Measurements from ENCODE around the gene AKAP8.
A peak's percentile ranks its signal among the peaks of the same experiment; 100 is the strongest.
"Not testable (repeated sequence)": the region's sequence is repeated elsewhere in the genome, so short reads cannot be mapped to it uniquely, and the experiment has no call there.

AKAP8 gene

DNA sequence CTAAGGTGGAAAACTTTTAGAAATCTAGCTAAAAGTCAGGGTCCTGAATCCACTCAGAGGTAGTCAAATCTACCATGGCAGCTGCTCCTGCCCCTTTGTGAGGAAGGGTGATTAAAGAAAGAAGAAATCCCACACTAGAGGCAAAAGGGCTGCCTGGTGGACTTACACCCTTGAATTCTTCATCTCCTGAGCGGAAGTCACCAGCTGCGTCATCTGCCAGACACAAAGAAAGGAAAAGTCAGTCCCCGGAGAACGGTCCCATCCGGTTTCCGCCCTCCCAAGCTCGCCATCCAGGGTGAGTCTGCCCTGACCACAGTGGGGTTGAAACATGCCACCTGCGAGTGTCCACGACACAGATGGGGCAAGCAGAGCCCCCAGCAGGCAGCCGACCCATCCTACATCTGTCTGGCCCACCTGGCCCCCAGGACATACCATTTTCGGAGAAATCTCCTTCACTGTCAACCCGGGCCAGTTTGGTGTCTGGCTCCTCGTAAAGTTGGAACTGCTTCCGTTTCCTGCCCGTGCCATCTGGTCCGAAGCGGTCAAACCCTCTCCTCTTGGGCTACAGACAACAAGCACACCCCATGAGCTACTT lies 7.7 kb downstream of the AKAP8 start:
- no peak for DNase-seq

DNA sequence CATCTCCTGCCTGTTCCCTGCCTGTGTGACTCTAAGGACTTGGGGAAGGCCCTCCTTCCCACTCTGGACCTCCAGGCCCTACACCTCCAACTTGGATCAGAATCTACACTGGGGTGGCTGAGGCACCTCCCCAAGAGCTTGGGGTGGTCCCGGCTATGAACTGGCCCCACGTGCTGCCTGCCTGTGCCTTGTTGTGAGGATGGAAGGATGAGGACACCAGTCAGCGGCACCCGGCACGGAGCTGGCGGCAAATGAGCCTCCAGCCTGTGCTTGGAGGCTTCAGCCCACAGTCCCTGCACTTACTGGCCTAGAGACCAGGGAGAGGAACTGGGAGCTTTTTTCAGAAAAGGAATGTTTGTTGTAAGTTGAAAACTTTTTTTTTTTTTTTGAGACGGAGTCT lies 8.5 kb downstream of the AKAP8 start:
- no peak for DNase-seq

DNA sequence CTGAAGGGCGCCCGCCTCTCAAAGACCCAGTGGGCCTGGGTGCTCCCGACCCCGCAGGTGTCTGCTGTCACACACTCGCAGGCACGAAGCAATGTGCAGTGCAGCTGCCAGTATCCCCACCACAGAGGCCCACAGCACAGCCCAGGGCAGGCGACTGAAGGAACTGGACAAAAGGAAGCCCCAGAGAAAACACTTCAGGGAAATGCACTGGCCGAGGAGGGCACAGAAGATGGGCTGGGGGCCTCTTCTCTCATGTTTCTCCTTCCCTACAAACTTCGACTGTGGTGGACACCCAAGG lies 10.0 kb downstream of the AKAP8 start:
- DNase-seq: no peak

DNA sequence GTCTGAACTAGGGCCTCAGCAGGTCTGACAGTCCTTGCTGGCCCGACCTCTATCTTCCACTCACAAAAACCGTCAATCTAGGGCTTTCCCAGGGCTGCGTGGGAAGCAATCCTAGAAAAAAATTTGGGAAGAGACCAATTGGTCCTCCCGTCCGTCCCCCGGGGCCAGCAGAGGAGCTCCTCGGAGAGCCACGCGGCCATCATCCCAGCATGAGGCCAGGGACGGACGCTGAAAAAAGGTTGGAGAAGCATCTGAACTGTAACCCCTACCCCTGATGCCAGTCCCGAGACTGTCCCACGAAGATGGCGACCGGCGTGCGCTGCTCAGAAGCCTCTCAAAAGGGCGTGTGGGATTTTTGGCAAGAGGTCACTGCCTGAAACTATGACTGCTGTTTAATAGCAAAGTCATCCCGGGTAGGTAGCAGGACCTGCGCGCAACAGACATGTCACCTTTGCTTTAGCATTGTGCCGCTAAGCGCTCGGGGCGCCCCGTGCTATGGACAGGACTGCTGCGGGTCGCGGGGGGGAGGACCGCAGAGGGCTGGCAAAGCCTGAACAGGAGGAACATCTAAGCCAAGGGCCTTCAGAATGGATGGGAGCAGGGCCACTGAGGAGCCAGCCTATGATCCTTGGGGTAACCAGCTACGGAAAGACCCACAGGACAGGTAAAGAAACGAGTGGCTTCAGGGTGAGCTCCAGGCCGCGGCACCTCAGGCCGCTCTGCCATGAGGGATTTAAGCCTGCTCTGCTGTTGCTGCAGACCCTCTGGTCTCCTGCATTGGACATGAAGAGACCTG lies 10.6 kb downstream of the AKAP8 start:
- DNase-seq: no peak

DNA sequence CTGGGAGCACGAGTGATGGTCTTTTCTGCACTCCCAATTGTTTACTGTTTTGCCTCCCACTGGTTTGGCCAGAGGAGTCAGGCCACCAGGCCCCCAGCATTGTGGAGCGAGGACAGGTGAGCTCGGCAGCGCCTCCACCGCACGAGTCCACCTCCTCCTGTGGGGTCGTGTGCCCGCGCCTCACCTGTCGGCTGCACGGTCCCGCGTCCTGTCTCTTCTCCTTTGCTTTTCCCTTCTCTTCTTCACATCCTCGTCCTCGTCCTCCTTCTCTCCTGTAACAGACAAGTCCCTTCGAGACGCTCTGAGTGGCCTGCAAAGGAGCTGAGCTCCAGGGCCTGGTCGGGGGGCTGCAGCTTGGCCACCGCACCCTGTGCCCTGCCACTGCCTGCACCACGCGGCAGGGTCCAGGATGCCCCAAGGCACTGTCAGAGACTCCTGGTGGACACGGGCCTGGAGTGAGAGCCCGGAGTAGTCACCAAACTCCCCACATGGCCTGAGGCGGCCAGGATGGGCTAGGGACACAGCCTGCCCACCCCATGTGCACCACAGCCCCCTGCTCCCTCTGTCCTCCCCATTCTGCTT lies 11.4 kb downstream of the AKAP8 start:
- no peak for DNase-seq

DNA sequence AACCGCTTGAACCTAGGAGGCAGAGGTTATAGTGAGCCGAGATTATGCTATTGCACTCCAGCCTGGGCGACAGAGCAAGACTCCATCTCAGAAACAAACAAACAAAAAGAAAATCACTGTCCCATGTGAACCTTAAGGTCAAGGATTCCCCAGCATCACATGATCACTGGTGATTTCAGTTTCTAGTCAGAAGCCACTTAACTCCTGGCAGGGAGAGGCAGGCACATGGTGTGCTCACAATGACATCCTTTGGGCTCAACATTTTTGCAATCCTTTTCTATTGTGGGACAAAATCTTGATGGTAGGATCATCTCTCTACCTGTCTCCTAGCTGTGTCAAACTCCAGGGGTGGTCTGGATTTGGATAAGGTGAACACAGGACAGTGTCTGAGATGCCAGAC lies 12.1 kb downstream of the AKAP8 start:
- DNase-seq: no peak

DNA sequence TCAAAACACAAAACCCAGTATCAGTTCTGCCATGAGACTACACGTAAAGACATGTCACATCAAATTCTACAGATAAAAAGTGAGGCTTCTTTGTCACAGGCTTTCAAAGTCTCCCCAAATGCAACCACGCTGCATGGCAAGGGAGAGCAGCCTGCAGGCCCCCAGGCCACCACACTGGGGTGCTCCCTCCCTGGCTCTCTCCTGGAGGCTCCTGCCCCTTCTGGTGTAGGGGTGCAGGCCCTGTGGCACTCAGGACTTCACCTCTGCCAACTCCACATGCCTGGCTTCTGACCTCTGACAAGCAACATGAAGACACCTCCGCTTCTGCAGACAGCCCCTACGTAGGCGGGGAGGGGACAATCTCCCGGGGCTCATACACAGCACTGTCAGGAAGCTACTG lies 14.3 kb downstream of the AKAP8 start:
- DNase-seq: no peak

DNA sequence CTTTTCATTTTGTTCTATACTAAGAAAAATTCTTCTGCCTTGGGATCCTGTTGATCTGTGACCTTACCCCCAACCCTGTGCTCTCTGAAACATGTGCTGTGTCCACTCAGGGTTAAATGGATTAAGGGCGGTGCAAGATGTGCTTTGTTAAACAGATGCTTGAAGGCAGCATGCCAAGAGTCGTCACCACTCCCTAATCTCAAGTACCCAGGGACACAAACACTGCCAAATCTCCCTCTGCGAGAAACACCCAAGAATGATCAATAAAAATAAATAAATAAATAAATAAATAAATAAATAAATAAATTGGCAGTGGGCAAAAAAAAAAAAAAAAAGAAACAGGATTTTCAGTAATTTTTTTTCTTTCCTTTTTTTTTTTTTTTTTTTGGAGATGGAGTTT lies 15.8 kb downstream of the AKAP8 start:
- not testable (repeated sequence) for DNase-seq

DNA sequence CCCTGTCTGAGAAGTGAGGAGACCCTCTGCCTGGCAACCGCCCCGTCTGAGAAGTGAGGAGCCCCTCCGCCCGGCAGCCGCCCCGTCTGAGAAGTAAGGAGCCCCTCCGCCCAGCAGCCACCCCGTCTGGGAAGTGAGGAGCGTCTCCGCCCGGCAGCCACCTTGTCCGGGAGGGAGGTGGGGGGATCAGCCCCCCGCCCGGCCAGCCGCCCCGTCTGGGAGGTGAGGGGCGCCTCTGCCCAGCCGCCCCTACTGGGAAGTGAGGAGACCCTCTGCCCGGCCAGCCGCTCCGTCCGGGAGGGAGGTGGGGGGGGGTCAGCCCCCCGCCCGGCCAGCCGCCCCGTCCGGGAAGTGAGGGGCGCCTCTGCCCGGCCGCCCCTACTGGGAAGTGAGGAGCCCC lies 16.5 kb downstream of the AKAP8 start:
- DNase-seq: not testable (repeated sequence)

DNA sequence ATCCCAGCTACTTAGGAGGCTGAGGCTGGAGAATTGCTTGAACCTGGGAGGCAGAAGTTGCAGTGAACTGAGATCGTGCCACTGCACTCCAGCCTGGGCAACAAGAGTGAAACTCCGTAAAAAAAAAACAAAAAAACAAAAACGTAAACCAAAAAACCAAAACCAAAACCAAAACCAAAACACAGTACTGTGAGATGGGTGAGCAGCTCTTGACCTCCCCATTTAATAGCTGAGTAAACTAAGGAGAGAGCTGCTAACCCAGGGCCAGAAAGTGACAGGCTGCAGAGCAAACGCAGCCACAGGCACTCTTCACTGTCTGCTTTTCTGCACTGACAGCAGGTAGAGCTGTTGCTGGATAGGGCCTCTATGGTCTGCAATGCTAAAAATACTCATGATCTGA lies 19.6 kb downstream of the AKAP8 start:
- DNase-seq: not testable (repeated sequence)

DNA sequence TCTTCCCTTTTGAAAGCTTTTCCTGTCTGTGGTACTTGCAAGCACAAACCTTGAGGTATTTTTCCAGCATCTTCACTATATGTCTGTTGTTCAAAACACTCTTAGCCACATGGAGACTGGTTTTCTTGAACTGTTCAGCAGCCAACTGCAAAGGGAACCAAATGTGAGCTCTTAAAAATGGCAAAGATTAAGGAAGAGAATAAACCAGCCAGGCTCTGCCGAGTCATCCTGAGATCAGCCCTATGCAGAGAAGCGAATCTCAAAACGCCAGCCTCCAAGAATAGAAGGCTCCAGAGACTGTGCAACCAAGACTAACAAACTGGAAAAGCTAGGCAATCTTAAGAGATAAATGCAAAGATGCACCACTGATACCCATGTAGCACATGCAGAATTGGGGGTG lies 20.7 kb downstream of the AKAP8 start:
- DNase-seq: no peak

DNA sequence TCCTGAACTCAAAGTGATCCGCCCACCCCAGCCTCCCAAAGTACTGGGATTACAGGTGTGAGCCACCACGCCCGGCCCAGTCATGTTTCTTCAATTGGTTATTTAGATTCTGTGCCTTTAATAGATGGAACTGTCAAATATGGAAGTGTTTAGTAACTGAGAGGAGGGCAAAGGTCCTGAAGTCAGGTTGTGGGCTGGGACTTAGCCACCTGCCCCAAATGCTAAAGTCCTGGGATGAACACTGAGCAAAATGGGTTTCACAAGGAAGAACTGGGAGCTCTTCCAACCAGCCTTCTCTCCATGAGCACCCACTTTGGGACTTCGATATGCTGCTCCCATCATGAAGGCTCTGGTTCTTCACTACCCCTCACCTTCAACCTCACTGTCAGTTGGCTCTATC lies 21.7 kb downstream of the AKAP8 start:
- no peak for DNase-seq

DNA sequence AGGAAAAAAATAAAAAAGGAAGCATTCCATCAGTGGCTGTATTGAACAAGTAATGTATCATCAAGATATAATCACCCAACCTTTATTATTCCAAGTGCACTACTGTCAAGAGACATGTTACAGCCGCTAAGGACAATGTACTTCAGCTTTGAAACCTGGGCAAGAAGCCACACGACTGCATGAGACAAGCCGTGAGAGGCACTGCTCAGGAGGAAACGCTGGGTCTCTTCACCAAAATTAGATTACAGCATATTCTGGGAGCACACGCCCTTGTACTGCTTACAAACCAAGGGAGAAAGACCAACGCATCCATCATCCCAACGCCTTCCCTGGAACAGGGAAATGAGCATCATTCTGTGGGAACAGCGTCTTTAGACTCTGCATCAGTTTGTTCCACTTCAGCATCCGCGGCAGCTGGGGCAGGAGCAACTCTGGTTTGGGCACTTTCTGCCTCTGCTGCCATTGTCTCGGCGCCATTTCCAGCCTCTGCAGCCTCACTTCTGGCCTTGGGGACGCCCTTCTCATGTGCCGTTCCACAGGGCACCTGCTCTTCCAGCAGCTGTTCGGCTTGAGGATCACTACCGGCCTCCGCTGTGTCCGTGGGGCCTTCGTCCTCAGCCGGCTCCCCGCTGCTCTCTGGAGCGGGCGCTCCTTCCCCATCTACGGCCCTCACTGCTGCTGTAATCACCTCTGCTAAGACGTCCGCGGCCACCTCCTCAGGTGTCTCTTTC lies 24.9 kb downstream of the AKAP8 start:
- DNase-seq: no peak

DNA sequence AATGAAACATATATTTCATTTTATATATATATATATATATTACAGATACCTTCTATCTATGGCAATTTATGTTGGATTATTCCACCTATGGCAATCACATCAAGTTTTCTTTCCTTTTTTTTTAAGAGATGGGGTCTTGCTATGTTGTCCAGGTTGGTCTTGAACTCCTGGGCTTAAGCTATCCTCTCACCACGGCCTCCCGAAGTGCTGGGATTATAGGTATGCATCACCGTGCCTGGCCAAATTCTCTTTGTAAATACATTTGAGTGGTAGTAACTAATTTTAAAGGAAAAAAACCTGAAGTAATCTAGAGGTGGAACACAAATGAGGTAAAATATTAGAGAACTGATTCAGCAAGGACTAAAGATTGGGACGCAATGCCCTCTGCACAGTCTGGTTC lies 25.7 kb downstream of the AKAP8 start:
- DNase-seq: no peak

DNA sequence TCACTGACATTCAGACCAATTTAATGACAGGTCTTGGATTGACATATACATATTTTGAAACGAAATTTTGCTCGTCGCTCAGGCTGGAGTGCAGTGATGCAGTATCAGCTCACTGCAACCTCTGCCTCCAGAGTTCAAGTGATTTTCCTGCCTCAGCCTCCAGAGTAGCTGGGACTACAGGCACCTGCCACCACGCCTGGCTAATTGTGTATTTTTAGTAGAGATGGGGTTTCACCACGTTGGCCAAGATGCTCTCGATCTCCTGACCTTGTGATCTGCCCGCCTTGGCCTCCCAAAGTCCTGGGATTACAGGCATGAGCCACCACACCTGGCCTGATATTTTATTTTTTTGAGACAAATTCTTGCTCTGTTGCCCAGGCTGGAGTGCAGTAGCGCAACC lies 27.1 kb downstream of the AKAP8 start:
- not testable (repeated sequence) for DNase-seq

DNA sequence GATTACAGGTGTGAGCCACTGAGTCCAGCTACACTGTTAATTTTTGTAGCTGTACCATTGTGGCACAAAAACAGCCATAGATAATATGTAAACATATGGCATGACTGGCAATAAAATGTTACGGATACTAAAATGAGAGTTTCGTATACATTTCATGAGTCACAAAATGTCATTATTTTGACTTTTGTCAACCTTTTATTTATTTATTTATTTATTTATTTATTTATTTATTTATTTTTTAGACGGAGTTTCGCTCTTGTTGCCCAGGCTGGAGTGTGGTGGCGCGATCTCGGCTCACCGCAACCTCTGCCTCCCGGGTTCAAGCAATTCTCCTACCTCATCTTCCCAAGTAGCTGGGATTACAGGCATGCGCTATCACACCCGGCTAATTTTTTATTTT lies 38.3 kb downstream of the AKAP8 start:
- DNase-seq: not testable (repeated sequence)

DNA sequence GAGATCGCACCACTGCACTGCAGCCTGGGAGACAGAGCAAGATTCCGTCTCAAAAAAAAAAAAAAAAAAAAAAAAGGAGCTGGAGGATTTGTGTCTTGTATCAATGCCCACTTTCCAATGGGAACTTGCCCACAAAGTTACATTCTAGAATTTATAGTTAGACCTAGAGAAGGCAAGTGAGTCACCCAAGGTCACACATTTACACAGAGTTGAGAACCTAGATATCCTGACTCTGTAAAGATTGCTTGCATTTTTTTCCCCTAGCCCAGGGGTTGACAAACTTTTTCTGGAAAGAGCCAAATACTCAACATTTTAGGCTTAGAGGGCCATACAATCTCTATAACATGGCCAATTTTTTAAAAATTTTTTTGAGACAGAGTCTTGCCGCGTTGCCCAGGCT lies 39.5 kb downstream of the AKAP8 start:
- DNase-seq: no peak

DNA sequence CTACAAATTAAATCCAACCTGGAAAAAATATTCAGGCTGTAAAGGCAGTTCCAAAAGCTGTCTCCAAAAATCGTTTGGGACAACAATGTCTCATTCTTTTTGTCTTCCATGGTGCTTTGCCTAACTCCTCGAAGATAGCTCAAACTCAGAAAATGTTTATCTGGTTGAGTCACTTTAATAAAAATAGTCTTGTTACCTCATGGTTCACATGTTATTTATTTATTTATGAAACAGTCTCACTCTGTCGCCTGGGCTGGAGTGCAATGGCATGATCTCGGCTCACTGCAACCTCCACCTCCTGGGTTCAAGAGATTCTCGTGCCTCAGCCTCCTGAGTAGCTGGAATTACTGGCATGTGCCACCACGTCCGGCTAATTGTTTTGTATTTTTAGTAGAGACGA lies 42.4 kb downstream of the AKAP8 start:
- DNase-seq: no peak

DNA sequence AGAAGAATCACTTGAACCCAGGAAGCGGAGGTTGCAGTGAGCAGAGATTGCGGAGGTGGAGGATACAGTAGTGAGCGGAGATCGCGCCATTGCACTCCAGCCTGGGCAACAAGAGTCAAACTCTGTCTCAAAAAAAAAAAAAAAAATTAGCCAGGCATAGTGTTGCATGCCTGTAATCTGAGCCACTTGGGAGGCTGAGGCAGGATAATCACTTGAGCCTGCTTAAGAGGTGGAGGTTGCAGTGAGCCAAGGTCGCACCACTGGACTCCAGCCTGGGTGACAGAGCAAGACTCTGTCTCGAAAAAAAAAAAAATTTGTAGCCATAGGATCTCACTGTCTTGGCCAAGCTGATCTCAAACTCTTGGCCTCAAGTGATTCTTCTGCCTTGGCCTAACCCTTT lies 43.6 kb downstream of the AKAP8 start:
- DNase-seq: not testable (repeated sequence)

DNA sequence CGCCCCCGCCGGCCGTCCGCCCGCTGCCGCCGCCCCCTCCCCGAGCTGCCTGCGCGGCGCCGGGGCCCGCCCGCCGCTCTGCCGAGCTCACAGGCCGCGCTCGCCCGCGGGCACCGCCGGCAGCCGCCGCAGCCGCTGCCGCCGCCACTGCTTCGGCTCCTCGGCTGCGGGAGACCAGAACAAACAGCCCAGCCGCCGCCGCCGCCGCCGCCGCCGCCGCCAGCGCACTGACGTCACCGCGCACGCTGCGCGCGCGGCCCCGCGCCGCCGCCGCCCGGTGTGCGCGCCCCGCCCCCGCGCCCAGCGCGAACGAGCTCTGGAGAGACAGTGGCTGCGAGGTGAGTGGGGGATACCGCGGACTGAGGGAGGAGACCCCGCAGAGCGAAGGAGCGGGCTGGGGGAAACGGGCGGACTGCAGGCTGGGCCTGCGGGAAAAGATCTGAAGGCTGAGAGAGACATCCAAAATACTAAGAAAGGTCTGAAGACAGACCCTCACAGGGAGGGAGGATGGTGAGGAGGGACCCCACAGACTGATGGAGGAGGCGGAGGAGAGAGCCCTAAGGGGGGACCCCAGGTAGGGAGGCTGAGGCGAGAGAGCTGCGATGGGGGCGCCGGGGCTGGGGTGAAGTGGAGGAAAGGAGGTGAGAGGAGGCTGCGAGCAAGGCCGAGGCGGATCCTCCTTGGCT lies 47.1 kb downstream of the AKAP8 start, which contains the start of gene BRD4:
Gene BRD4, minus strand, starts transcription at position 229 of the 686 bp plus-strand sequence. CDS start 59,440 bp downstream, outside the sequence.
- peak; percentile 90 for DNase-seq

DNA sequence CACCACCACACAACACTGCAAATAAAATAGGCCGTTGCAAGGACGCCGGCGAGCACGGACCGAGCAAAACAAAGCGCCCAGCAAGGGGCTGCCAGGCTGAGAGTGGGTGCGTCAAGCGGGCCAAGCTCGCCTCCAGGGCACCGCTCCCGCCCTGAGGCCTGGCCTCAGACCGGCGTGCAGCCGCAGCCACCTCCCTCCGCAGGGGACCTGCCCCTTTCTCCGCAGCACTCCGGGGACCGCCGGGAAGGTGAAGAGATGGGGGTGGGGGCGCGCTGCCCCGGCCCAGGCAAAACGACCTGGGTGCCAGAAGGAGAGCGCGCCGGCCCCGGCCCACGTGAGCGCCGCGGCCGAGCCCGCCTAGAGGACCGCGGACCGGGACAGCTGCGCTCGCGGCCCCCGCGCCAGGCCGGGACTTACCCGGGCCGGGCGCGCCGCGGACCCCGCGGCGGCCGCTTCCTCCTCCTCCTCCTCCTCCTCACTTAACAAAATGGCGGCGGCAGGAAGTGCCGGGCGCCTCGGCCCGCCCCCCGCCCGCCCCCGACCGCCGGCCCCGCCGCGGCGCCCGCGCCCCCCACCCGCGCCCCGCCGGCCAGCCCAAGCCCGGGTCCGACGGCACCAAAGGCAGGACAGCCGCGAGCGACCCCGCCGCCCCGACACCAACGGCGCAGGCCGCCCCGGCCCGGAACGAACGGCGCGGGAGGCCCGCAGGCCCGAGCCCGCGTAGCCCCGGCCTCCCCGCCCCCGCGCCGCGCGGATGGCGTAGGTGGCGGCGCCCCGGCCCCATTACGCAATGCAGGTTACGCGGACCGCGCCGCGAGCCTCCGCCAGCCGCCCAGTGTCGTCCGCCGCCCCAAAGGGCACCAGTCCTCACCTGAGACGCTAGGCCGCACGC lies 47.9 kb downstream of the AKAP8 start:
- DNase-seq: peak; percentile 87

DNA sequence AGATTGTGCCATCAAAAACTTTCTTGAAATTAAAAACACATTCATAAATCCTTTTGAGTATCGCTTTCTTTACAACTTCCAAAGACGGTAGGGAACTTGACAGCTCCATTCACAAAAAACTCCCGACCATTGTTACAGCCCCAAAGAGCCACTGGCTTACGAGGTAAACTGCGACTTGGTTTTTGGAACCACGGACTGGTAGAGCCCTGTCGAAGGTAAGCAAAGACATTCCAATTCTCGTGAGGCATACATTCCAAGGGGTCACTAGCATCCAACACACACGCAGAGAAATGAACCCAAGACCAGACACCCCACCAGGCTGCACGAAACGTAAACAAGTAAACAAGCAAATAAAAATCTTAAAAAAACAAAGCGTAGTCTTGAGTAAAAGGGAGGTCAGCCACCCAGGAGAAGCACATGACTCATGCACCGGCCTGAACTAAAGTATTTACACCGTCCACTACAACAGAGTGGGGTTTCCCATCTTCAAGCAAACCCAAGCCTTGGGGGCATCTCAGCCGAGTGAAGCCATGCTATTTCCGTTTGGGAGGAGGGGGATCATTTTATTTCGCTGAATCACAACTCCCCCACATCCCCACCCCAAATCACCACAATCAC lies 48.7 kb downstream of the AKAP8 start:
- no peak for DNase-seq

Data from activated CD8-positive, alpha-beta memory T cell treated with anti-CD3 and anti-CD28 coated beads for 24 hours (primary cell).